Neural progenitor cell (in vitro differentiated cells): ENCODE data around the gene KTI12. TPM values are rescaled to one million over a fixed set of nuclear protein-coding genes. Genes with fewer than 3 reads are reported as not detected.
"Not testable (repeated sequence)": the region's sequence is repeated elsewhere in the genome, so short reads cannot be mapped to it uniquely, and the experiment has no call there.

Experiments
- DNase-seq: peaks from one replicate; pipeline ENCODE4 v3.0.0-alpha.2; 2016; ENCODE audit warnings: low spot score
- H2AFZ ChIP-seq: fragments of 200-600 bp; sonication (generic); replicated peaks from 2 replicates; pipeline ENCODE4 v1.6.1; 2016; ENCODE audit warnings: antibody characterized with exemption
- H3F3A ChIP-seq: fragments of 200-600 bp; sonication (generic); 2 replicates; pipeline ENCODE4 v1.6.1; 2016; ENCODE audit warnings: antibody characterized with exemption, low read depth
- H3K27ac ChIP-seq: fragments of 200-600 bp; sonication (generic); 2 replicates; pipeline ENCODE4 v1.5.1; 2016; ENCODE audit warnings: mild to moderate bottlenecking
- H3K27me3 ChIP-seq: fragments of 200-600 bp; sonication (generic); 2 replicates; pipeline ENCODE4 v1.6.1; 2016; ENCODE audit warnings: mild to moderate bottlenecking, moderate library complexity
- H3K36me3 ChIP-seq: fragments of 200-600 bp; sonication (generic); 2 replicates; pipeline ENCODE4 v1.5.1; 2016
- H3K4me1 ChIP-seq: fragments of 200-600 bp; sonication (generic); 2 replicates; pipeline ENCODE4 v1.6.1; 2016; ENCODE audit warnings: mixed run types
- H3K4me2 ChIP-seq: fragments of 200-600 bp; sonication (generic); 2 replicates; pipeline ENCODE4 v1.6.1; 2016
- H3K4me3 ChIP-seq: fragments of 200-600 bp; sonication (generic); 2 replicates; pipeline ENCODE4 v1.5.1; 2016
- H3K79me2 ChIP-seq: fragments of 200-600 bp; sonication (generic); 2 replicates; pipeline ENCODE4 v1.6.1; 2016; ENCODE audit warnings: low read depth
- H3K9ac ChIP-seq: fragments of 200-600 bp; sonication (generic); 2 replicates; pipeline ENCODE4 v1.6.1; 2016
- H3K9me3 ChIP-seq: fragments of 200-600 bp; sonication (generic); 2 replicates; pipeline ENCODE4 v1.5.1; 2016; ENCODE audit warnings: low read depth
- H4K20me1 ChIP-seq: fragments of 200-600 bp; sonication (generic); 2 replicates; pipeline ENCODE4 v1.6.1; 2016; ENCODE audit warnings: low read depth
- H3K27ac Mint-ChIP-seq: 3 replicates; pipeline ENCODE4 v1.8.0; 2021; ENCODE audit warnings: mixed read lengths
- H3K27me3 Mint-ChIP-seq: 2 replicates; pipeline ENCODE4 v1.8.0; 2022; ENCODE audit warnings: low read depth, mild to moderate bottlenecking, inconsistent platforms, moderate library complexity, mixed read lengths; ENCODE audit not compliant: insufficient read depth
- H3K36me3 Mint-ChIP-seq: 3 replicates; pipeline ENCODE4 v1.8.0; 2021; ENCODE audit warnings: mixed read lengths
- H3K4me1 Mint-ChIP-seq: 3 replicates; pipeline ENCODE4 v1.8.0; 2021; ENCODE audit warnings: mixed read lengths
- H3K4me3 Mint-ChIP-seq: 3 replicates; pipeline ENCODE4 v1.8.0; 2021; ENCODE audit warnings: mild to moderate bottlenecking, moderate library complexity, mixed read lengths
- H3K9me3 Mint-ChIP-seq: 3 replicates; pipeline ENCODE4 v1.8.0; 2020; ENCODE audit warnings: mixed read lengths
- EZH2 ChIP-seq: fragments of 200-600 bp; sonication (generic); IDR thresholded peaks from 2 replicates; pipeline ENCODE4 v1.6.1; 2017; ENCODE audit warnings: antibody characterized with exemption, mild to moderate bottlenecking, moderate library complexity
- EZH2phosphoT487 ChIP-seq: fragments of 200-600 bp; sonication (generic); IDR thresholded peaks from 2 replicates; pipeline ENCODE4 v1.6.1; 2017; ENCODE audit warnings: antibody characterized with exemption
- total RNA-seq: library from RNA; depleted of rRNA; stranded (reverse); fragments of >200 nt; gene quantifications from 2 replicates; pipeline ENCODE4 v1.2.3, GENCODE V29; 2015; ENCODE audit warnings: low replicate concordance
- TF ChIP-seq, protein P1 (sequence below): fragments of 200-600 bp; sonication (generic); IDR thresholded peaks from 2 replicates; pipeline ENCODE4 v1.5.1; 2017; ENCODE audit warnings: antibody characterized with exemption, mild to moderate bottlenecking

The KTI12 gene
- total RNA-seq, 1 donor from 2014 or later = 3.5 TPM

GRCh38 chr1:52055066-52055865 is 21.7 kb upstream of the KTI12 start, which contains the start of gene TXNDC12:
Gene TXNDC12, minus strand, starts transcription at chr1:52055191. Its CDS starts 95 bp downstream, at chr1:52055096.
- H3K4me3 ChIP-seq = peak within 1 kb of the TSS; percentile 86
- peaks cover 89% of the 10 kb centered on the region for H3K79me2 ChIP-seq
- DNase-seq = peak; percentile 89
- peak within 1 kb of the TSS; percentile 72 for H3K9ac ChIP-seq
- Mint-ChIP-seq H3K36me3 (peaks cover 7% of the 10 kb centered on the region), H3K4me1 (peaks cover 35% of the 10 kb centered on the region), H3K9me3 (no peaks in the 10 kb centered on the region), H3K27ac (peak within 1 kb of the TSS; percentile 99), H3K4me3 (peak within 1 kb of the TSS; percentile 100), H3K27me3 (peaks cover 2% of the 10 kb centered on the region)
- H3K36me3 ChIP-seq = peaks cover 4% of the 10 kb centered on the region
- H3K27me3 ChIP-seq = no peaks in the 10 kb centered on the region
- H3K27ac ChIP-seq = peak within 1 kb of the TSS; percentile 14
- H2AFZ ChIP-seq = peak within 1 kb of the TSS; percentile 54
- peak within 1 kb of the TSS; percentile 94 for H3K4me2 ChIP-seq
- peaks cover 13% of the 10 kb centered on the region for H3F3A ChIP-seq
- H4K20me1 ChIP-seq = peaks cover 36% of the 10 kb centered on the region
- H3K4me1 ChIP-seq = peaks cover 20% of the 10 kb centered on the region
- TF ChIP-seq EZH2phosphoT487 (no peak), EZH2 (no peak)
- TF ChIP-seq, protein P1, sequence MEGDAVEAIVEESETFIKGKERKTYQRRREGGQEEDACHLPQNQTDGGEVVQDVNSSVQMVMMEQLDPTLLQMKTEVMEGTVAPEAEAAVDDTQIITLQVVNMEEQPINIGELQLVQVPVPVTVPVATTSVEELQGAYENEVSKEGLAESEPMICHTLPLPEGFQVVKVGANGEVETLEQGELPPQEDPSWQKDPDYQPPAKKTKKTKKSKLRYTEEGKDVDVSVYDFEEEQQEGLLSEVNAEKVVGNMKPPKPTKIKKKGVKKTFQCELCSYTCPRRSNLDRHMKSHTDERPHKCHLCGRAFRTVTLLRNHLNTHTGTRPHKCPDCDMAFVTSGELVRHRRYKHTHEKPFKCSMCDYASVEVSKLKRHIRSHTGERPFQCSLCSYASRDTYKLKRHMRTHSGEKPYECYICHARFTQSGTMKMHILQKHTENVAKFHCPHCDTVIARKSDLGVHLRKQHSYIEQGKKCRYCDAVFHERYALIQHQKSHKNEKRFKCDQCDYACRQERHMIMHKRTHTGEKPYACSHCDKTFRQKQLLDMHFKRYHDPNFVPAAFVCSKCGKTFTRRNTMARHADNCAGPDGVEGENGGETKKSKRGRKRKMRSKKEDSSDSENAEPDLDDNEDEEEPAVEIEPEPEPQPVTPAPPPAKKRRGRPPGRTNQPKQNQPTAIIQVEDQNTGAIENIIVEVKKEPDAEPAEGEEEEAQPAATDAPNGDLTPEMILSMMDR = no peak
- no peaks in the 10 kb centered on the region for H3K9me3 ChIP-seq

GRCh38 chr1:52054496-52055065 is 21.0 kb upstream of the KTI12 start:
- Mint-ChIP-seq H3K27me3 (peaks cover 2% of the 10 kb centered on the region), H3K9me3 (no peaks in the 10 kb centered on the region), H3K4me1 (peaks cover 35% of the 10 kb centered on the region), H3K36me3 (peaks cover 7% of the 10 kb centered on the region), H3K4me3 (peak overlapping the region; percentile 100), H3K27ac (peak overlapping the region; percentile 99)
- Histone ChIP-seq H3K9ac (peak overlapping the region; percentile 72), H3K4me1 (peaks cover 20% of the 10 kb centered on the region), H3K79me2 (peaks cover 89% of the 10 kb centered on the region), H3K4me2 (peak overlapping the region; percentile 94), H2AFZ (peak overlapping the region; percentile 54), H3K9me3 (no peaks in the 10 kb centered on the region), H3F3A (peaks cover 13% of the 10 kb centered on the region), H4K20me1 (peaks cover 29% of the 10 kb centered on the region), H3K27ac (peak overlapping the region; percentile 14), H3K36me3 (no peaks in the 10 kb centered on the region), H3K27me3 (no peaks in the 10 kb centered on the region), H3K4me3 (peak overlapping the region; percentile 86)
- DNase-seq = peak; percentile 6
- no peak for TF ChIP-seq EZH2
- TF ChIP-seq EZH2phosphoT487 = no peak

DNA sequence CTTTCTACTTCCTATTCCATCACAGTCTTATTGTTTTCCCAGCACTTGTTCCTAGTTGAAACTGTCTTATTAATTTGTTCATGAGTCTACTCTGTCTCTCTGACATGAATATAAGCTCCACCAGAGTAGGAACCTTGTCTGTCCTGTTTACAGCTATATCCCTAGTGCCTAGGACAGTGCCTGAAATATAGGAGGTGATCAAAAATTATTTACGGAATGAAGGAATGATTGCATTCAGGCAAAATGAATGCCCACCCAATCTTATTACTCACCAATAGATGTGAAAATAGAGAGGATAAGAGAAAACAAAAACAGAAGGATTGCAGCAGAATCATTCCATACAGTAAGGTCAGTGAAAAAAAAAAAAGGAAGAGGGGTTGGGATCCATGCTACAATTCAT is 20.3 kb upstream of the KTI12 start:
- peak overlapping the region; percentile 86 for H3K4me3 ChIP-seq
- Mint-ChIP-seq H3K4me3 (peak overlapping the region; percentile 100), H3K9me3 (no peaks in the 10 kb centered on the region), H3K27me3 (peaks cover 2% of the 10 kb centered on the region), H3K36me3 (peaks cover 7% of the 10 kb centered on the region), H3K4me1 (peaks cover 31% of the 10 kb centered on the region), H3K27ac (peak overlapping the region; percentile 99)
- H4K20me1 ChIP-seq = peaks cover 22% of the 10 kb centered on the region
- H3K27me3 ChIP-seq = no peaks in the 10 kb centered on the region
- H3K27ac ChIP-seq = no peak overlapping the region
- H3K9me3 ChIP-seq = no peaks in the 10 kb centered on the region
- peaks cover 13% of the 10 kb centered on the region for H3F3A ChIP-seq
- peaks cover 20% of the 10 kb centered on the region for H3K4me1 ChIP-seq
- no peak for DNase-seq
- no peak overlapping the region for H2AFZ ChIP-seq
- peak overlapping the region; percentile 72 for H3K9ac ChIP-seq
- H3K4me2 ChIP-seq = peak overlapping the region; percentile 94
- TF ChIP-seq EZH2 = no peak
- TF ChIP-seq EZH2phosphoT487 = no peak
- TF ChIP-seq, protein P1 = no peak
- no peaks in the 10 kb centered on the region for H3K36me3 ChIP-seq
- peaks cover 88% of the 10 kb centered on the region for H3K79me2 ChIP-seq

DNA sequence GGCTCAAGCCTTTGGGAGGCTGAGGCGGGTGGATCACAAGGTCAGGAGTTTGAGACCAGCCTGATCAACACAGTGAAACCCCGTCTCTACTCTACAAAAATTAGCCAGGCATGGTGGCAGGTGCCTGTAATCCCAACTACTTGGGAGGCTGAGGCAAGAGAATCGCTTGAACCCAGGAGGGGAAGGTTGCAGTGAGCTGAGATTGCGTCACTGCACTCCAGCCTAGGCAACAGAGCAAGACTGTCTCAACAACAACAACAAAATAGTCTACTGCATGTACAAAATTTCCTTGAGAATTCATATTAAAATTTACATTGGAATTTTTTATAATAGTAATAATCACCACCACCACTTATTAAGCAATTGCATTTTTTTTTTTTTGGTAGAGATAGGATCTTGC is 15.7 kb upstream of the KTI12 start:
- peaks cover 13% of the 10 kb centered on the region for H3K4me1 Mint-ChIP-seq
- not testable (repeated sequence) for H3K4me3 ChIP-seq, H3K9ac ChIP-seq, H3F3A ChIP-seq, H4K20me1 ChIP-seq, H3K27me3 Mint-ChIP-seq, DNase-seq, H3K9me3 ChIP-seq, H3K4me1 ChIP-seq, H3K27me3 ChIP-seq, H3K4me3 Mint-ChIP-seq, H3K9me3 Mint-ChIP-seq, H2AFZ ChIP-seq, H3K27ac Mint-ChIP-seq, H3K4me2 ChIP-seq, H3K36me3 ChIP-seq, H3K27ac ChIP-seq
- peaks cover 93% of the 10 kb centered on the region for H3K79me2 ChIP-seq
- peaks cover 16% of the 10 kb centered on the region for H3K36me3 Mint-ChIP-seq

DNA sequence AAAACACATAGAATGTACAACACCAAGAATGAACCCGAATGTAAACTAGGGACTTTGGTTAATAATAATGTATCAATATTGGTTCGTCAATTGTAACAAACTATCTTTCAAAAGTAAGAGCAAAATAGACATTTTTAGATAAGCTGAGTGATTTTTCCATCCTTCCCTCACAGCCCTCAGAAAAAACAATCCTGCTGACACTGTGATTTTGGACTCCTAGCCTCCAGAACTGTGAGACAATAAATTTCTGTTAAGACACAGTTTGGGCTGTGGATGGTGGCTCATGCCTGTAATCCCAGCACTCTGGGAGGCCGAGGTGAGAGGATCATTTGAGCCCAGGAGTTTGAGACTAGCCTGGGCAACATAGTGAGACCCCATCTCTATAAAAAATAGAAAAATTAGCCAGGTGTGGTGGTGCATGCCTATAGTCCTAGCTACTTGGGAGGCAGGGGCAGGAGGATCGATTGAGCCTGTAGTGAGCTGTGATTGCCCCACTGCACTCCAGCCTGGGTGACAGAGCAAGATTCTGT is 12.1 kb upstream of the KTI12 start:
- H3K9me3 ChIP-seq, H3F3A ChIP-seq, H3K27ac ChIP-seq, H3K4me1 ChIP-seq, H3K27me3 ChIP-seq, H3K27me3 Mint-ChIP-seq, H3K4me3 ChIP-seq, H3K9me3 Mint-ChIP-seq, H2AFZ ChIP-seq, H3K27ac Mint-ChIP-seq, DNase-seq, H3K9ac ChIP-seq, H3K4me2 ChIP-seq, H4K20me1 ChIP-seq, H3K4me1 Mint-ChIP-seq, H3K36me3 ChIP-seq, H3K4me3 Mint-ChIP-seq: not testable (repeated sequence)
- peaks cover 14% of the 10 kb centered on the region for H3K36me3 Mint-ChIP-seq
- peaks cover 83% of the 10 kb centered on the region for H3K79me2 ChIP-seq
